ENCODE measurements around the gene CDC42BPG.

The CDC42BPG gene

GRCh38 chr11:64880240-64881001, 36.0 kb upstream of the CDC42BPG start:
- H3K27ac ChIP-seq, result no peak overlapping the region
- no peak for DNase-seq (ENCODE audit: low read depth, low spot score)

DNA sequence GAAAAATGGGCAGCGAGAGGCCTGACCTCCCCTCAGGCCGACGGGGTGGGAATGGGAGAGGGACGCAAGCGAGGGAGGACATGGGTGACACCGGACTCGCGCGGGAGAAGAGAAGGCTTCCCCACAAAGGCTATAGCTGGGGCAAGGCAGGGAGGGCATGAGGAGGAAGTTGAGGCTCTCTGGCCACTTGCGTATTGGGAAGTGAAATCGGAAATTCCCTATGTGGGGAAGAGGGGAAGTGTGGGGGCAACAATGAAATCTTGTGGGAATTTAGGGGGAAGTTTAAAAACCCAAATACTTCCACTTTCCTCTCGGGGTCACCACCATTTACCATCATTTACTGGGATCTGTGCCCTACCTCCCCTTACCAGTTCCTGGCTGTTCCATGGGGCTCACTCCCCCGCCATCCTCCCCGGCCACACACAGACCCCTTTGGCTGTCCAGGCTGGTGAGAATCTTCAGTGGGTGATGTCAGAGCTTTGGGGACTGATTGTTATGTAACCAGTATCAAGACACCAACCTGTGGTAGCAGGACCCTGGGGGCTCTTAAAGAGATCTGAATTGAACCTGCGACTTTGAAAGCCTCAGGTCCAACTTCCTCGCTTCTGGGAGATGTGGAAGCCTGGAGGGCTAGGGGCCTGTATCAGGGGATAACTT, 34.9 kb upstream of the CDC42BPG start:
- peak overlapping the region; percentile 69 for H3K27ac ChIP-seq
- DNase-seq (ENCODE audit: low read depth, low spot score), result no peak

GRCh38 chr11:64878494-64879243, 34.2 kb upstream of the CDC42BPG start, which contains the start of gene EHD1:
Gene EHD1, minus strand, starts transcription at chr11:64878621. Its CDS starts 157 bp downstream, at chr11:64878464.
- peak within 1 kb of the TSS; percentile 69 for H3K27ac ChIP-seq
- peak; percentile 82 for DNase-seq (ENCODE audit: low read depth, low spot score)

GRCh38 chr11:64878223-64878493, 33.7 kb upstream of the CDC42BPG start:
- H3K27ac ChIP-seq, result peak overlapping the region; percentile 69

DNA sequence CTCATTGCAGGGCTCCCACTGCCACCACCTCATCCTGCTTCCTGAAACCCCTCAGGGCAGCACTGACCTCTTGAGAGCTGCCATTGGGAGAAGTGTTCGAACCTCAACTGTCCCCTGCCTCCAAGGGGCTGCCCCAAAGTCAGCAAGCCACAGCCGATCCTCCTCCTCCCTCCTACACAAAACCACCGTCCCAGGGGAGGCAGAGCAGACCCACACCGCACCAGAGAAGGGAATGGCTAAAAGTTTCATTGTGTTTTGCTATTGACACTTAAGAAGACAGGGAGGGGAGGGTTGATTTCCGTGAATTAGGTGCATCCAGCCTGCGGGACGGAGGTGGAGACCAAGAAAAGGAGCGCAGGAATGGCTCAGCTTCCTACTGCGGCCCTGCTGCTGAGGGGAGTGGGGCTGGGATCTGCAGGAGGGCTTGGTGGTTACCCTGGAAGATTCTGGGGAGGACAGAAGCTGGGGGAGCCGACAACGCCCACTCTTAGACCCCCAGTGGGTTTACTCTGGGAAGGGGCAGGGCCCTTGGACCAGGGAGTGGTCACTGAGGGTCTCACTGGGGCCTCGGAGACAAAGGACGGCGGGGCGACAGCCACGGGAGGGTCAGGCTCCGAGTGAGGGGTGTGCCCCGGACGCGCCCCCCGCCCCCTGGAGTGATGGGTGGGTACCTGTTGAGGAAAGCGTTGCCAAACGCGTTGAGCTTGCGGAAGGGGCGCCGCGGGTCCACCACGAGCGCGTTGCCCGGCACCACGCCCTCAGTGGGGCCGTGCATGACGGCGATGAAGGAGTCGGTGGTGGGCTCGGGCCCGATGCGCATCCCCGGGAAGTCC, 33.2 kb upstream of the CDC42BPG start:
- DNase-seq (ENCODE audit: low read depth, low spot score), result no peak
- peak overlapping the region; percentile 69 for H3K27ac ChIP-seq

More at GRCh38 chr11:64878223-64878493, 33.7 kb upstream of the CDC42BPG start:
- DNase-seq (ENCODE audit: low read depth, low spot score), result no peak

DNA sequence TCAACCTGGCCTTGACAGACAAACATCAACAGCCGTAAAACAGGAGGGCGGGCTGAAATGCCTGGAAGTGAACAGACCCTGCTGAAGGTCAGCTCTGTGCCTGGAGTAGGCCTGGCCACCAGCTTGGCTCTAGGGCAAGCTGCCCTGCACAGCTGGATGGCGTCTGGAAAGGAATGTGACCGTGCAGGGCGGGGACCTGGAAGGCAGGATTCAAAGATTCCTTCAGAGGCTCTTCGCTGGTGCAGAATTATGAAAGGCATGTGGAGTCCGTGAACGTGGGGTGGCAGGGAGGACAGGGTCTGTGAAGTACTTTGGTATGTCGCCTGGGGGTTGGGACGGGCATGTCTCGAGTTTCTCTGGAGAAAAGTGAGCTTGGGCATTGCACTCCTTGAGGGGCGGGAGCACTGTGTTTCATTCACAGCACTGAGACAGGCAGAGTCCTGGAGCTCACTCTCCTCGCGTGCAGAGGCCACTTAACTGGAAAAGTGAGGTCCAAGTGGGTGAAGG, 32.4 kb upstream of the CDC42BPG start:
- no peak for DNase-seq (ENCODE audit: low read depth, low spot score)
- peak overlapping the region; percentile 69 for H3K27ac ChIP-seq

DNA sequence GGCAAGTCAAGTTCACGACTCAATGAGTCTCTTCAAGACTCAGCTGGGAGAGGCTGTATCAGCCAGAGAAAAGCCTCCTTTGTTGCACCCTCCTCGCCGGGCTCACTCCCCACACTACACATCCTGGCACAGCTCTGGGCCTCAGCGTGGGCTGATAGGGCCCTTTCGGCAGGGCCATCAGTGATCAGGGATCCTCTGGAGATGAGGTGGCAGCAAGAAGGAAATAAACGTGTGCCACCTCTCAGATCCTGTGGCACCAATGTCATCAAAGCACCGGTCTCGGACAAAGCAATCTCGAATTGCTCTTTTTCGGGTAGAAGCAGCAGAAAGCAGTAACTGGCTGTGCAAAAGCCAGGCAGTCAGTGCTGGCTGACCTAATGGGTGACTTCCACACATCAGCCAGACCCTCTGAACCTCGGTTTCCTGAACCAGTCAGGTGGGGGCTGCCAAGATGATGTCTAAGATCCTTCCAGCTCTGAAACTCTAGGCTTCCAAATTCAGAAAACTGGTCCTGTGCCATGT, 31.8 kb upstream of the CDC42BPG start:
- H3K27ac ChIP-seq, result peak overlapping the region; percentile 69
- no peak for DNase-seq (ENCODE audit: low read depth, low spot score)

GRCh38 chr11:64875369-64876228, 31.1 kb upstream of the CDC42BPG start:
- H3K27ac ChIP-seq, result no peak overlapping the region

GRCh38 chr11:64874308-64875240, 30.1 kb upstream of the CDC42BPG start:
- no peak overlapping the region for H3K27ac ChIP-seq
- DNase-seq (ENCODE audit: low read depth, low spot score), result no peak

More at GRCh38 chr11:64875369-64876228, 31.1 kb upstream of the CDC42BPG start:
- no peak for DNase-seq (ENCODE audit: low read depth, low spot score)

GRCh38 chr11:64872790-64873488, 28.5 kb upstream of the CDC42BPG start:
- no peak overlapping the region for H3K27ac ChIP-seq
- DNase-seq (ENCODE audit: low read depth, low spot score), result no peak

DNA sequence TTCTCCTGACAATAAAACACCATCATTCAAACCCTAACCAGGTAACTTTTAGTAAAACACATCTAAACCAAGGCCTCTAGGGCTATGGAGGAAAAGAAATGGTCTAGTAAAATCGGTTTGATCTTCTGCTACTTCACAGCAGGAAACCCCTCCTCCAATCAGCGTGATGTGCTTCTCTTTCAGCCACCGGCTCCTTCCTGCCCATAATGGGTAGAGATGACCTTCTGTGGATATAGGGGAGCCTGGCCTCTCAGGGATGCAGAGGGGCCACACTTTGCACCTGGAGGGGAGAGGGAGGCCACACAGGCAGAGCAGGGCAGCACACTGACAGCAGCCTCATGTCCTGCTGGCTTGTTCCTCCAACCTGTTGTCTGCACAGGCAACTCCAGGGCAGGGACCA, 27.0 kb upstream of the CDC42BPG start:
- DNase-seq (ENCODE audit: low read depth, low spot score), result no peak
- H3K27ac ChIP-seq, result peak overlapping the region; percentile 82

- DNase-seq (ENCODE audit: low read depth, low spot score), result no peak
- peak overlapping the region; percentile 82 for H3K27ac ChIP-seq
Measured at GRCh38 chr11:64870893-64871466, 26.5 kb upstream of the CDC42BPG start.

DNA sequence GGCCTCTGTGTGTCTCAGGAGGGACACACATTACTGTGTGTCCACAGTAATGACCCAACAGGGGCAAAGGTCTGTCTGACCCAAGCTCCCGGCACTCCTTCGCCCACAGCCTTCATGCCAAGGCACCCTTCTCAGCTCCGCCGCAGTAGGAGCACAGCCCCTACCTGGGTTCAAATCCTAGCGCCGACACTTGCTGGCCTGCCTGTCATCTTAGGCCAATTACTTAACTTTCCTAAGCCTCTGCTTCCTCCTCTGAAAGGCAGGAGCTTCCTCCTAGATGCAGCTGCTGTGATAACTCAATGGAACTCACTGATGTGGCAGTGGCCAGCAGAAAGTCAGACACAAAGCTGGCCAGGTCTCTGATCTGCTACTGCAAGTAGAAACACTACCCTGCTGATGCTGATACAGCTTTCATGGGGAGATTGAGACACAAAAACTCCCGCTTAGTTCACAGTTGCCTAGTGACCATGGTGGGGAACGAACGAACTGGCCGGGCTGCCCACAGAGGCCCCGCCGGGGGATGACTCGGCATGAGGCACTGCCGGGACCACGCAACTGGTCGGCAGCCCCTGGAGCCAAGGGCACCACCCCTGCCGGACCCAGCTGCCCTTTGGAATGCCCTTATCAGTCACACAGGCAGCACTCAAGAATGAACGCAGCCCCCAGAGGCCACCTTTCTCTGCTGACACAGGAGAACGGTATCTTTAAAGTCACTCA, 25.9 kb upstream of the CDC42BPG start:
- no peak for DNase-seq (ENCODE audit: low read depth, low spot score)

DNA sequence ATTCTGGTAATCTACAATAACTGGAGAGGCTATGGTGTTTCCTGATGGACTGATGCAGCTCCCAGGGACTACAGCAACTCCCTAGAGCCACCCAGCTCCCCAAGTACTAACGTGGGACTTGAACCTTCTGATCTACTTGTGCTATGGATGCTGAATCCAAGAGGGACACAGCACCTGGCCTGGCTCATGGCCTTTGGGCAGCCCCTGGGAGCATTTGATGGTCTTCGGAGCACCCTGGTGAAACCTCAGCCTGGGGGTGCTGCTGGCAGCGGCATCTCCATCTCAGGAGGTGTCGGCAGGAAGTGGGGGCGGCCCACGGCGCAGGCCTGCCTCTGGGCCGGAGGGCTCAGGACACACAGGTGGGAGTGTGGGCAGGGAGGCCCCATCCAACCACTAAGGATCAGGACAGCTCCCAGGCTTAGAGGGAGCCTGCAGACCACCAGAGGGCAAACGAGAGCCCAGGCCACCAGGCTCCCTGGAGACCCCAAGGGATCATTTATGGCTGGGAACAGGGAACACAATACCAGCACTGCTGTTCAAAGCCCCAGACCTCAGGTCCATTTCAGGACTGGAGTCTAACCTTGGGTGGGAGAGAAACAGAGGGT, 25.2 kb upstream of the CDC42BPG start:
- peak overlapping the region; percentile 82 for H3K27ac ChIP-seq

More for the DNA sequence above, 25.9 kb upstream of the CDC42BPG start:
- H3K27ac ChIP-seq, result peak overlapping the region; percentile 82

DNA sequence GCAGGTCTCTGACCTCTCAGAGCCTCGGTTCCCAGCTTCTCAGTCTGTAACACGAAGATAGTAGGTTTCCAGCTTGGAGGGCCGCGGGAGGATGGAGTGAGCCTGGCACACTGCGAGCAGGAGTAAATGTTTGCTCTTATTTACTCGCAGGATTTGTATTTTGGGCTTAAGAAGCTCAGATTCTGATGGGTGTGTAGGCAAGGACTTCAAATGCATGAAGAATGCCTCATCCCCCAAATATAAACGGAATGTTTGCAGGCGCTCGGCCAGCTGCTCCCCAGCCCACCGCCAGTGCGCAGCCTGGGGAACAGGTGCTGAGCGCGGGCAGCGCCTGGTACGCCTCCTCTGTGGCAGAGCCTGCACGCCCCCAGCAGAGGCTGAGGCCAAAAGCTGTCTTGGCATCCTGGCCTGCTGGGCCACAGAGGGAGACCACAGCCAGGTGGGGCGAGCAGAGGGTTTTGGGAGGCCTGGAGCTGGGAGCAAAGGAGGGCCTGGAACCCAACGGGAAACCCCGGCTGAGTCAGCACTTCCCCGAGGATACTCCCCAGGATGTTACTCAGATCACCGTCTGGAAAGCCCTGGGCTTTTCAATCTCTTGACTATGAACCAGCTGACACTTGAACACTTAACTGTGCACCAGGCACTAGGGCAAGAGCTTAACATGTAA, 24.6 kb upstream of the CDC42BPG start:
- no peak for DNase-seq (ENCODE audit: low read depth, low spot score)
- peak overlapping the region; percentile 82 for H3K27ac ChIP-seq

More for the DNA sequence above, 25.2 kb upstream of the CDC42BPG start:
- DNase-seq (ENCODE audit: low read depth, low spot score), result no peak
